DMS 273 (cell line): ENCODE measurements around the gene RDH8.

ENCODE experiments used
- DNase-seq: peaks from one replicate; lab custom pipeline; 2025; ENCODE audit not compliant: unreplicated experiment; lab: John Stamatoyannopoulos, UW

Gene RDH8

GRCh38 chr19:10036601-10037071 is 23.4 kb downstream of the RDH8 start:
- DNase-seq, result no peak

GRCh38 chr19:10037367-10037766 is 24.1 kb downstream of the RDH8 start:
- no peak for DNase-seq

GRCh38 chr19:10037809-10038208 is 24.5 kb downstream of the RDH8 start:
- no peak for DNase-seq

GRCh38 chr19:10043286-10043927 is 30.1 kb downstream of the RDH8 start:
- peak; percentile 82 for DNase-seq

GRCh38 chr19:10044390-10044789 is 31.1 kb downstream of the RDH8 start:
- no peak for DNase-seq

- no peak for DNase-seq
Observed at GRCh38 chr19:10045371-10045770, 32.1 kb downstream of the RDH8 start.

- no peak for DNase-seq
Observed at GRCh38 chr19:10049626-10050025, 36.3 kb downstream of the RDH8 start.

- DNase-seq, result no peak
Observed at GRCh38 chr19:10052602-10053360, 39.5 kb downstream of the RDH8 start.

- DNase-seq, result no peak
Observed at GRCh38 chr19:10061717-10062310, 48.5 kb downstream of the RDH8 start.

- DNase-seq, result no peak
Observed at GRCh38 chr19:10068205-10068604, 54.9 kb downstream of the RDH8 start.

- no peak for DNase-seq
Observed at GRCh38 chr19:10069046-10069445, 55.8 kb downstream of the RDH8 start.

GRCh38 chr19:10070730-10071446 is 57.6 kb downstream of the RDH8 start:
- DNase-seq, result no peak
